Retina (tissue), 1 donor: ENCODE results near the gene AASDH.

Source experiments
- DNase-seq: peaks from one replicate; pipeline ENCODE4 v3.0.0-alpha.2; 2016

The AASDH gene, protein sequence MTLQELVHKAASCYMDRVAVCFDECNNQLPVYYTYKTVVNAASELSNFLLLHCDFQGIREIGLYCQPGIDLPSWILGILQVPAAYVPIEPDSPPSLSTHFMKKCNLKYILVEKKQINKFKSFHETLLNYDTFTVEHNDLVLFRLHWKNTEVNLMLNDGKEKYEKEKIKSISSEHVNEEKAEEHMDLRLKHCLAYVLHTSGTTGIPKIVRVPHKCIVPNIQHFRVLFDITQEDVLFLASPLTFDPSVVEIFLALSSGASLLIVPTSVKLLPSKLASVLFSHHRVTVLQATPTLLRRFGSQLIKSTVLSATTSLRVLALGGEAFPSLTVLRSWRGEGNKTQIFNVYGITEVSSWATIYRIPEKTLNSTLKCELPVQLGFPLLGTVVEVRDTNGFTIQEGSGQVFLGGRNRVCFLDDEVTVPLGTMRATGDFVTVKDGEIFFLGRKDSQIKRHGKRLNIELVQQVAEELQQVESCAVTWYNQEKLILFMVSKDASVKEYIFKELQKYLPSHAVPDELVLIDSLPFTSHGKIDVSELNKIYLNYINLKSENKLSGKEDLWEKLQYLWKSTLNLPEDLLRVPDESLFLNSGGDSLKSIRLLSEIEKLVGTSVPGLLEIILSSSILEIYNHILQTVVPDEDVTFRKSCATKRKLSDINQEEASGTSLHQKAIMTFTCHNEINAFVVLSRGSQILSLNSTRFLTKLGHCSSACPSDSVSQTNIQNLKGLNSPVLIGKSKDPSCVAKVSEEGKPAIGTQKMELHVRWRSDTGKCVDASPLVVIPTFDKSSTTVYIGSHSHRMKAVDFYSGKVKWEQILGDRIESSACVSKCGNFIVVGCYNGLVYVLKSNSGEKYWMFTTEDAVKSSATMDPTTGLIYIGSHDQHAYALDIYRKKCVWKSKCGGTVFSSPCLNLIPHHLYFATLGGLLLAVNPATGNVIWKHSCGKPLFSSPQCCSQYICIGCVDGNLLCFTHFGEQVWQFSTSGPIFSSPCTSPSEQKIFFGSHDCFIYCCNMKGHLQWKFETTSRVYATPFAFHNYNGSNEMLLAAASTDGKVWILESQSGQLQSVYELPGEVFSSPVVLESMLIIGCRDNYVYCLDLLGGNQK

DNA sequence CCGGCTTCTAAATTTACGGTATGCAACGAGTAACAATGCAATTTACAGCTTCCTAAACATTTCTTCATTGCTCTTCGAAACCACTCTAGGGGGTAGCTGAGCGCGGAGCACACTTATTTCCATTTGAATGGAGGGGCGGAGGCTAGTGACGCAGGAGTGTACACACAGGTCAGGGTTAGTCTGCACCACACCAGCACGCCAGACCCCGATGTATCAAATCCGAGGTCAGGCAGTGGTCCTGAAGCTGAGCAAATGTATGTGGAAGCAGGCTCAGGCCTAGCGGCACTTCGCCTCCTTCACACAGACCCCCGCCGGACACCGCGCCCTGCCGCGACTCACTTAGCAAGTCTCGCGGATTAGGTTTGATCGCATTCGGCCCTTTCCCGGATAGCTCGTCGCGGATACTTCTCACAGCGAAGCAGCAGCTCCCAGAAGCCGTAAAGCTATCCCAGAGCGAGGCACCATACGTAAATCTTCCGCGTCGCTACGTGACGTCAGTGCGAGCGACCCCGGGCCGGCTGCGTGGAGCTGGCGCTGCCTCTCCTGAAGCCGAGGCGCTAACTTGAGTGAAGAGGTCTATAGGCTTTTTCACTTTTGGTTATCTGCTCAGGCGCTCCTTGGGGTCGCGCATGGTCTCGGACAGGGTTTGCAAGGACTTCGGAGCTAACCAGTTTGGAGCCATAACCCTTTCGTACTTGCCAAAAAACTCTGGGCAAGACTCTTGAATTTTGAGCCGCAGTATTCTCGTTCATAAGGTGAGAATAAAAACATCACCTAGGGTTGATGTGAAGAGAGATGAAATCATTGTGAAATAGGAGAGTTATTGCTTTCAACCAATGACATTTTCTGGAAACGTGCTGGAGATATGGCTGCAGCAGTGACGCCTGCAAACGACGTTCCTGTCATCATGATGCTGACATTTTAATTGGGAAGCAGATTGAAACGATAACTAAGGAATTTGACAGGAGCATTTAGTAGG, at the start of gene AASDH:
Gene AASDH, minus strand, starts transcription at position 469 of the 979 bp plus-strand sequence. CDS start 3,192 bp downstream, outside the sequence.
- DNase-seq: peak; percentile 99

DNA sequence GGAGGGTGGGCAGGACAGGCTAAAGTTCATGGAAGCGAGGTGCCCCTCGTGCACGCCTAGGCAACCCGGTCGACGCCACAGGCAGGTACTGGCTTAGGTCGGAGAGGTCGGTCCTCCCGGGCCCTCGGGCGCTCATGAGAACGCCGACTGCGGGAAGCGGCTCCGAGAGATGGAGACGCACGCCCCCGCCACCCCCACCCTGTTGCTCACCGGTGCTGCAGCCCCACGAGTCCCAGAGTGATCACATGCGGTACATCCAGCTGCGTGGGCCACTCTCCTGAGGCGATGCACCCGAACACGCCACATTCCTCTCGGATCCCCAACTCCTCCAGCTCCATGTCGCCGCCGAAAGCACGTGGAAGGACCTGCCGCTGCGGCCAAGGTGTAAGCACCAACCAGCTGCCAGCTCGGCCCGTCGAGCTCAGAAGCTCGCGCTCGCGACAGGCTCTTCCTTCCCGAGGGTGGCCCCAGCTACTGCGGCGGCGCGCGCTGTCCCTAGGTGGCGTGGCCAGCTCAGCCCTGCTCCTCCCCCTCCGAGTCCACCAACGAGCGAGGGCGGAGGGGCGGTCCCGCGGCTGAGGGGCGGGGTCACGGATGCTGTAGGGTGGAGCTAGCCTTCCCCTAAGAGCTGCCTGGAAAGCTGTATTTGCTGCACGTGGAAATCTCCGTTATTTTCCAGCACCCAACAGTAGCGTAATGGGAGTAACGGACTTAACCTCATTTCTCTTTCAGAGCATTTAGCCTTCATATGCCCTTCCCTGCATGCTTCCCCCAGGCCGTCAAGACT, 48.0 kb upstream of the AASDH start, which contains the start of gene PPAT:
Gene PPAT, minus strand, starts transcription at position 476 of the 787 bp plus-strand sequence. Its CDS starts 138 bp downstream, at position 338.
- DNase-seq: peak; percentile 99

GRCh38 chr4:56434599-56435139, 47.4 kb upstream of the AASDH start:
- DNase-seq: no peak

- DNase-seq: no peak
Measured at GRCh38 chr4:56433280-56433679, 46.0 kb upstream of the AASDH start.

DNA sequence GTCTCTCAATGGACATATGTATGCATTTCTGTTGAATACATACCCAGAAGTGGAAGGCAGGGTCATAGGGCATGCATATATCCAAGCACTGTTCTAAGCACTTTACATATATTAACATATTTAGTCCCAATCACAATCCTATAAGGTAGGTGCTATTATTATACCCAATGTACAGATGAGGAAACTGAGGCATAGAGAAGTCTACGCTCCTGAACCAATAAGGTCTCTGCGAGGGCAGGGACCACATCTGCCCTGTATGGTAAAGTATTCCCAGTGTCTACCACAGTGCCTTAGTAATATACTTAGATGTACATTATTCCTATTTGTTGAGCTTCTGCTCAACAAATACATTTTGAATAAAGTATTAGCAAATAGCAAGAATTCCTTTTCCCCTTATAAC, 42.9 kb upstream of the AASDH start:
- DNase-seq: no peak

DNA sequence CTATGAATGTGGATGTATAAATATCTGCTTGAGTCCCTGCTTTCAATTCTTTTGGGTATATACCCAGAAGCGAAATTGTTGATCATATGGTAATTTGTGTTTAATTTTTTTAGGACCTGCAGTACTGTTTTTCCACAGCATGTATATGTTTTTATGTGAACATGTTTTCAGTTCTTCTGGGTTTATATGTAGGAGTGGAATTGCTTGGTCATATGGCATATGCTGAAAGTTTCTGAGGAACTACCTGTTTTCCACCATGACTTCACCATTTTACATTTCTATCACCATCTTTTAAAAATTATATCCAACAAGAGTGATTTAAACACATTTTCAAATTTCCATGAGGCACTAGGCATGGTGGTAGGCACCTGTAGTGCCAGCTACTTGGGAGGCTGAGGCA, 39.9 kb upstream of the AASDH start:
- DNase-seq: no peak

- DNase-seq: no peak
Measured at GRCh38 chr4:56426273-56426672, 39.0 kb upstream of the AASDH start.

GRCh38 chr4:56425518-56425917, 38.2 kb upstream of the AASDH start:
- DNase-seq: no peak

- DNase-seq: no peak
Measured at GRCh38 chr4:56424697-56425514, 37.6 kb upstream of the AASDH start.

- DNase-seq: no peak
Measured at GRCh38 chr4:56424176-56424575, 36.9 kb upstream of the AASDH start.

DNA sequence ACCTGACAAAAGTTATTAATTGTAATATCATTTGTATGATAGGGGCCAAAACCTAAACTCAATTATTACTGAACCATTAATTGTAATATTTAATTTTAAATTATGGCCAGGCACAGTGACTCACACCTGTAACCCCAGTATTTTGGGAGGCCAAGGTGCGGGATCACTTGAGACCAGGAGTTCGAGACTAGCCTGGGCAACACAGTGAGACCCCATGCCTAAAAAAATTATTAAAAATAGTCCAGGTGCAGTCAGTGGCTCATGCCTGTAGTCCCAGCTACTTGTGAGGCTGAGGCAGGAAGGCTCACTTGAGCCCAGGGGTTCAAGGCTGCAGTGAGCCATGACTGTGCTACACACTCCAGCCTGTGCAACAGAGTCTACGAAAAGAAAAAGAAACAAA, 30.1 kb upstream of the AASDH start:
- DNase-seq: no peak

GRCh38 chr4:56416349-56416748, 29.1 kb upstream of the AASDH start:
- no peak for DNase-seq

DNA sequence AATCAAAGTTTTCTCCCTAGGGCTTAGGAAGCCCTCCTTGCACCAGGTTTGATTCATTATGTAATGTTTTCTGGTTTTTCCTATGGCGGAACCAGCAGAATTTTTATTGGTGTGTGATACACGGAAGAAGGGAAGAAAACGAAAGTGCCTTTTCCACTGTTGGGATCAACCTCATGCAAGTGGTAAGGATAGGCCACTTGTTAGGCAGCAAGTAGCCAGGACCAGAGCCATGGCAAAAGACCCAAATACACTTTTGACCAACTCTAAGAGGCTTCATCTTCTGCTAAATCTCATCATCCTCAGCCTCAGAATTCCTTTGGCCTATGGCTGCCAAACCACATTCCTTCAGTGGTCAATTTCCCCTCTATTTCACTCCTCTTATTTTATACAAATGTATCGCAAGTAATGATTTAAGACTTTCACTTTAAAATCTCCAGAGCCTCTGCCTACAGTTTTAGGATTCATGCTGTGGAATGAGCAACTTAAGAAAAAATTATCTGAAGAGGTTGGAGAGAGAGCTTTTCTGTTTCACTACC, 26.9 kb upstream of the AASDH start:
- DNase-seq: no peak

GRCh38 chr4:56410247-56411062, 23.2 kb upstream of the AASDH start:
- peak; percentile 67 for DNase-seq

DNA sequence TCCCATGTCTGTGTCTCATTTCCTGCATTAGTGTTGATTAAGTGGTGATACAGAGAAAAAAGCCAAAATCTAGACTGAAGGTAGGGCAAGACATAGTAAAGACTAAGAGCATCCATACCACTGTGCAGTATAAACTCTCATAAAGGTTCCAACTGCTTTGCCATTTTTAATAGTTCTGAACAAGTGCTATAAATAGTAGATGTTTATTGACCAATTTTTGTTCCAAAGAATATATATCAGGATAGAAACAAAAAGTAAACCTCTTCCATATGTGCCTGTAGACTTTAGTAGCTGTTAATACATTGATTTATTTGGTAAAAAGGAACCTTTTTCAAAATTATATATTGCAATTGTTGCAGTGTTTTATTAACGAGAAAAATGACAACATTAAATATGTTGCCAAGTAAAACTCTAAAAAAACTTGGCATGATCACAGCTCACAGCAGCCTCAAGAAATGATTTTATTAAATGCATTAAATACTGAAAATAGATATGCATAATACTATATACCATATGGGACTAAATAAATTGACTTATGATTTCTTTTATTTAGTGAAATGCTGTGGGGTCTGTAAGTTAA, 22.3 kb upstream of the AASDH start:
- DNase-seq: no peak

DNA sequence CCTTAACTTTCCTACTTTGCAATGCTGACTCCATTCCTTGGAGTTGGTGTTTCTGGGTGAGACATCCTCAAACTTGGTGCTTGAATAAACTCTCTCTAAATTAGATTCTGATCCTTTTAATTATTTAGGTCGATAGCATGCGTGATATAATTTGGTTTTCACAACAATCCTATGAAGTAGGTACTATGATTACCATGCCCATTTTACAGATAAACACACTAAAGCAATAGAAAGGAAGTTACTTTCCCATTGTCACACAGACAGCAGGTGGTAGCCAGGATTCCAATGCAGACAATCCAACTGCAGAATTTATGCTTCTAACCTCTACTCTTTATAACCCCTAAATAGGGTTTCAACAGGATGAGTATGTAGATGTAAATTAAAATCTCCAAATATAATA, 21.7 kb upstream of the AASDH start:
- DNase-seq: no peak

DNA sequence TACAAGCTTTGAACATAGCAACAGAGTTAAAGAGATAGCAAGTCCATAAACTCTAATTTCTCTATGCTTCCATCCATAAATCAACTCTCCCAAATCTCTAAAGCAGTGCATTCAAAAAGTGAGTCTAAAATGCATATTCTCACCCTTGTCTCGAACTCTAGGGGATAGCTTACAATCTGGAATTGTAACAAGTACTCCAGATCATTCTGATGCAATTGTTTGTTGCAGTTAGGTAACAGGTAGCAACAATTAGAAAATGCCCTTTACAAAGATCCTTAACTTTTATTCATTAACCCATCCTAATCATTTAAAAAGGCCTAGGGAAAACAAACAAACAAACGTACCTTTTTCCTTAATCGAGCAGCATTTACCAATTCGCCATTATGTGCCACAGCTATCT, 18.9 kb upstream of the AASDH start:
- DNase-seq: no peak

GRCh38 chr4:56405016-56405415, 17.7 kb upstream of the AASDH start:
- no peak for DNase-seq
